Measurements from ENCODE around the gene MAPK8.

DNA sequence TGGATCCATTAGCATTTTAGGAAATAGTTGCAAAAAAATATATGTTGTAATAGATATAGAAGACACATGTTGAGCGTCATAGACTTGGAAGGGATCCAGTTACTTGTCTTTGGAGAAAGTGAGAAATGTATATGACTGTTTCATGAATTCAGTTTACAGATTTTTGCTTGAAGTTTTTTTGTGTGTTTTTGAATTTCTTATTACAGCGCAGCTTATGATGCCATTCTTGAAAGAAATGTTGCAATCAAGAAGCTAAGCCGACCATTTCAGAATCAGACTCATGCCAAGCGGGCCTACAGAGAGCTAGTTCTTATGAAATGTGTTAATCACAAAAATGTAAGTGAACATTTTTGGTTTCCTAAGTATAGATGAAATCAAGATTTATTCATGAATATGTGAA lies 98.2 kb downstream of the MAPK8 start:
- TF ChIP-seq CTCF (IDR thresholded peaks at IDR 0.05; ENCODE audit: borderline replicate concordance, extremely low read depth, low read length, poor library complexity, severe bottlenecking) (no peak), EZH2 (IDR thresholded peaks at IDR 0.05; ENCODE audit: borderline replicate concordance, low read depth, low read length, severe bottlenecking) (no peak)

All from DND-41 (cell line).